GM10266 (cell line): ENCODE measurements around the gene ADAM22.
A peak's percentile ranks its signal among the peaks of the same experiment; 100 is the strongest.

Source experiments
- DNase-seq: peaks from one replicate; pipeline ENCODE4 v3.0.0; 2012; ENCODE audit errors: extremely low spot score
- TF ChIP-seq, protein P1 (sequence below): IDR thresholded peaks from 2 replicates; pipeline ENCODE4 v1.5.1; 2012; ENCODE audit warnings: mild to moderate bottlenecking, low read depth; ENCODE audit not compliant: control insufficient read depth, insufficient read depth; ENCODE audit errors: missing control alignments

Gene ADAM22

DNA sequence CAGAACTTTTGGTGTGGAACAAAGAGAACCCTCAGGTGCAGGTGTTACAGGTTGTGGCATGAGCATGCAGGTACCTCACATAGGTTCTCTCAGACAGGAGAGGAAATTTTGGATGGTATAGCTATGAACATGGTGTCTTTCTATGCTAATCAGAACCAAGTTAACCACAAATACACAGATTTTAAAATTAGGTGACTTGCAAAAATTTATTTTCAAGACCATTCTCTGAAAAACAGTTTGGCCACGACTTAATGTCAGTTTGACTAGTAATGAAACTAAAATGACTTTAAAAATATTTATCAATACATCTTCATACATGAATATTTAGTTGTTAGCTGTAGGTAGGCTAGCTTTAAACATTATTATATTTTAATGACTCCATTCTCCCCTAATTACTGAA, 156.2 kb downstream of the ADAM22 start:
- DNase-seq, result no peak
- TF ChIP-seq, protein P1, sequence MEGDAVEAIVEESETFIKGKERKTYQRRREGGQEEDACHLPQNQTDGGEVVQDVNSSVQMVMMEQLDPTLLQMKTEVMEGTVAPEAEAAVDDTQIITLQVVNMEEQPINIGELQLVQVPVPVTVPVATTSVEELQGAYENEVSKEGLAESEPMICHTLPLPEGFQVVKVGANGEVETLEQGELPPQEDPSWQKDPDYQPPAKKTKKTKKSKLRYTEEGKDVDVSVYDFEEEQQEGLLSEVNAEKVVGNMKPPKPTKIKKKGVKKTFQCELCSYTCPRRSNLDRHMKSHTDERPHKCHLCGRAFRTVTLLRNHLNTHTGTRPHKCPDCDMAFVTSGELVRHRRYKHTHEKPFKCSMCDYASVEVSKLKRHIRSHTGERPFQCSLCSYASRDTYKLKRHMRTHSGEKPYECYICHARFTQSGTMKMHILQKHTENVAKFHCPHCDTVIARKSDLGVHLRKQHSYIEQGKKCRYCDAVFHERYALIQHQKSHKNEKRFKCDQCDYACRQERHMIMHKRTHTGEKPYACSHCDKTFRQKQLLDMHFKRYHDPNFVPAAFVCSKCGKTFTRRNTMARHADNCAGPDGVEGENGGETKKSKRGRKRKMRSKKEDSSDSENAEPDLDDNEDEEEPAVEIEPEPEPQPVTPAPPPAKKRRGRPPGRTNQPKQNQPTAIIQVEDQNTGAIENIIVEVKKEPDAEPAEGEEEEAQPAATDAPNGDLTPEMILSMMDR, result no peak

DNA sequence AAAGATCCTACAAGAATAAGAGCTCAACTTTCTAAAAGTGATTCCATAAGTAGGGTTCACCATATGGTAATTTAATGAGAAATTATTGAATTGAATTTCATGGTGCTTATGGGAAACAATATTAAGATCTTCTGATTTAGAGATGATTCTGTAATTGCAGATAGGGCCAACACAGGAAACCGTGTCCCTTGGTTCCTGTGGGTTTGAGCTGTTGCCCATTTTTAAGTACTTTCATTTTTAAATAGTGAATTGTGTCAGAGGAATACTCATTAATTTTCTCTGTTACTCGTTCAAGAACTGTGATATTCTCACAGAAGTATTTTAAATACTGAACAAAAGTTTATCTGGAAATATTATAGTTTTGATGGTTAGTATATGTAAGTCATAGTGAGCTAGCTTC, 156.6 kb downstream of the ADAM22 start:
- TF ChIP-seq, protein P1, result no peak
- no peak for DNase-seq

DNA sequence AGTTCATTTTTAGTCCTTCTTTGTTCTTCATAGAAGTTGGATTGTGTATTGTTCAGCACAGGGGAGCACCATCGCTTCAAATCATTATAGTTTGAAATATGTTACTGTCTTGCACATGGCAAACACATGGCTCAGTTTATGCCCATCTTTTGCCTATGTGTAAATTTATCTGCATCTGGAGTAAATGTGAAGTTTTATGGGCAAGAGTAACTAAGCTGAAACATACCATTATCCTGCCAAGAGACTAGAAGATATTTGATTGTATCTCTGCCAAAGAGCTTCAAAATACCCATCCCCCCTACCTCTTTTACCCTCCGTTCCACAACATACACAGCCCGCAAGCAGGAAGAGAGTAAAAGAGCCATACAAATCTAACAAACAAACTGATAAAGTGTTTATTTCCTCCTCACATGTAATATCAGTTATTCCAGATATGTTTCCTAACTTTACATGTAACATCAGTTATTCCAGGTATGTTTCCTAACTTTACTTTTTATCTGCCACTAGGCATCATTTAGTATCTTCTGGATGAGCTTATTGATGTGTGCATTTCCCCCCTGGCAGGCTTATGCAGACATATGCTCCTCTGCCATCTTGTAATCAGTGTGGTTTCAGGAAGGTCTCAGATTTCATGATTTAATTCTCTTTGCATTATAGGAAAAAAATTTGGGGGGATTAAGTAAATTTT, 158.1 kb downstream of the ADAM22 start:
- TF ChIP-seq, protein P1, result no peak

DNA sequence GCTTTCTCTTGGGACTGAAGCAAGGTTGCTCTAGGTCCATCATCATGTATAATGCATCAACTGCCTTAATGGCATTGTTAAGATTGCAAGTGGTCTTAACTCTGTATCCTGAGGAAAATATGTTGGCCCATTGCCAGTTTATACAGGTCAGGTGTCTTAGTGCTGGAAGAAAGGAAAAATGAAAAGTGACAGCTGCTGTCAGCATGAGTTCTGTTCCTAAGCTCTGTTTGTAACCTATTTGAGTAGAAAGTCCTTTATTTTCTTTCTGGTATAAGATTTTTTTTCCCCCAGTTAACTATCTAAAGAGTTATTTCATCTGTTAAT, 158.6 kb downstream of the ADAM22 start:
- TF ChIP-seq, protein P1, result no peak
- no peak for DNase-seq

More for the DNA sequence above, 158.1 kb downstream of the ADAM22 start:
- DNase-seq, result no peak

DNA sequence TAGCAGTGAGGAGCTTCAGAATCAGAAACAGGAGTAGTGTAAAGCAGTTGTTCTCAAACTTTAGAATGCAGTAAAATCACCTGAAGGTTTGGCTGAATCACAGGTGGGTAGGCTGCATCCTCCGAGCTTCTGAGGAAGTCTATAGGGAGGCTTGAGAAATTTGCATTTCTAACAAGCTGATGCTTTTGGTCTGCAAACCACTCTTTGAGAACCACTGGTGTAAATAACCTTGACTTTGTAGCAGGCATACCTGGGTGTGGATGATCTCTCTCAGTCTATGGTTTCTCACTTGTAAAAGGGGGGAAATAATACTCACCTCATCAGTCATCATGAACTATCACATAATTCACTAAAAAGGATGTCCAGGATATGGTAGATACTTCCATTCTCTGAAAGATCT, 167.7 kb downstream of the ADAM22 start:
- TF ChIP-seq, protein P1, result no peak
- peak; percentile 4 for DNase-seq

DNA sequence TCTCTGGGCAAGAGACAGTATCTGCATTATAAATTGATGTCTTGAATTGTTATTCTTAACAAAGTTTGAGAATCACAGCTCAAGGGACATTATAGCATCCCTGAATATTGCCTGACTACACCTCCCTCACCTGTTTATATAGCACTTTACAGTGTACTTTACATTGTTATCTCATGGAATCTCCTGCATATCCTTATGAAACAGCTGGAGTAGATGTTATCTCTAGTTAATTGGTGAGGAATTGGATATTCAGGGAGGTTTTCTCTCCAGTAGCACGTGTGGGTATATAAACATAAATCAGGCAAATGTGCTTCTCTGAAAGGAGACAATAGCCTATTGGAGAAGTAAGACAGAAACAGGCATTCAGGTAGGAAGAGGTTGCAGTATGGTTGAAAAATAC, 168.6 kb downstream of the ADAM22 start:
- TF ChIP-seq, protein P1, result no peak
- DNase-seq, result no peak

DNA sequence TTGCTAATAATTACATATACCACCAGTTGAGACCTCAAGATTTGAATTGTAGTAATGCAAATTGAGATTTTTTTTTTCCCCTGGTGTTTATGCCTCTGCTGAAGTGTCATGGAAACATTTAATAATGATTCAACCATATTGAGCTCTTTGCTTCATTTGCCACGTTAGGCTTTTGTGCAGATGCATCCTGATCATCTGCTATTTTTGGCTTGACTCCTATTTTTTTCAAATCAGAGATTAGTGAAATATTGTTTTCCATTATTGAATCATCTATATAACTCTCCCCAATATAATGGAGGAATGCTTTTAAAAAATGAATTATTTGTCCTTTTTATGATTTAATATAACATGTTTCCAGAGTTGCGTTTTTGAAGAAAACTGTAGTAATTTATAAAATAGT, 170.7 kb downstream of the ADAM22 start:
- DNase-seq, result no peak
- TF ChIP-seq, protein P1, result no peak
